Measurements from ENCODE around the gene TMEM245.

Gene TMEM245

GRCh38 chr9:109115931-109116526 is 3.7 kb downstream of the TMEM245 start:
- no peak overlapping the region for H3K23ac ChIP-seq (ENCODE audit: low read length in 2 of 2)

GRCh38 chr9:109114670-109115069 is 5.1 kb downstream of the TMEM245 start:
- WGBS, result 76% methylated on average over 3 of the region's 3 CpGs
- H3K27ac ChIP-seq (ENCODE audit: low read length, poor library complexity, severe bottlenecking), result peak overlapping the region; percentile 74

More at GRCh38 chr9:109115931-109116526, 3.7 kb downstream of the TMEM245 start:
- no peak overlapping the region for H3K9ac ChIP-seq (ENCODE audit: low read length)
- no peak overlapping the region for H4K8ac ChIP-seq (ENCODE audit: low read length)
- no peak overlapping the region for H3K27ac ChIP-seq (ENCODE audit: low read length, poor library complexity, severe bottlenecking)
- H2AFZ ChIP-seq (ENCODE audit: low read depth, low read length), result no peak overlapping the region
- WGBS, result 97% methylated on average over 2 of the region's 3 CpGs
- H3K18ac ChIP-seq (ENCODE audit: low read depth in 1 of 2, low read length in 2 of 2), result no peak overlapping the region
- H3K4ac ChIP-seq (ENCODE audit: low read depth in 1 of 2, low read length in 2 of 2), result no peak overlapping the region
- H3K36me3 ChIP-seq (ENCODE audit: control insufficient read depth in 1 of 2, insufficient read depth in 2 of 2, low read depth in 1 of 2, low read length in 2 of 2), result no peaks in the 10 kb centered on the region
- DNase-seq, result no peak
- no peak overlapping the region for H2BK120ac ChIP-seq (ENCODE audit: low read depth, low read length)
- no peak overlapping the region for H2BK12ac ChIP-seq (ENCODE audit: low read length in 2 of 2)
- peaks cover 8% of the 10 kb centered on the region for H3K4me1 ChIP-seq (ENCODE audit: control insufficient read depth, insufficient read depth, low read depth, low read length)
- H2BK5ac ChIP-seq (ENCODE audit: low read depth, low read length, poor library complexity, severe bottlenecking), result no peak overlapping the region
- H3K14ac ChIP-seq (ENCODE audit: low read length in 2 of 2), result no peak overlapping the region
- H3K4me3 ChIP-seq (ENCODE audit: insufficient read depth in 1 of 2, low read depth in 1 of 2, low read length in 2 of 2), result no peak overlapping the region
- no peak overlapping the region for H2AK5ac ChIP-seq (ENCODE audit: low read length, severe bottlenecking)
- H3K9me3 ChIP-seq (ENCODE audit: control insufficient read depth, low read length), result no peaks in the 10 kb centered on the region
- H3K79me1 ChIP-seq (replicated peaks; ENCODE audit: low read length, poor library complexity, severe bottlenecking), result no peaks in the 10 kb centered on the region
- H2BK15ac ChIP-seq (ENCODE audit: low read depth, poor library complexity, severe bottlenecking), result no peak overlapping the region
- no peak overlapping the region for H3K4me2 ChIP-seq (ENCODE audit: low read length, poor library complexity, severe bottlenecking)
- no peak overlapping the region for H4K91ac ChIP-seq (ENCODE audit: low read length)
- no peaks in the 10 kb centered on the region for H3K27me3 ChIP-seq (ENCODE audit: control insufficient read depth in 1 of 2, insufficient read depth in 1 of 2, low read length in 2 of 2)

GRCh38 chr9:109113892-109114609 is 5.7 kb downstream of the TMEM245 start:
- Histone ChIP-seq H2BK120ac (ENCODE audit: low read depth, low read length) (no peak overlapping the region), H3K27me3 (ENCODE audit: control insufficient read depth in 1 of 2, insufficient read depth in 1 of 2, low read length in 2 of 2) (no peaks in the 10 kb centered on the region), H3K23ac (ENCODE audit: low read length in 2 of 2) (no peak overlapping the region), H2AFZ (ENCODE audit: low read depth, low read length) (no peak overlapping the region), H3K14ac (ENCODE audit: low read length in 2 of 2) (no peak overlapping the region), H3K18ac (ENCODE audit: low read depth in 1 of 2, low read length in 2 of 2) (no peak overlapping the region), H3K27ac (ENCODE audit: low read length, poor library complexity, severe bottlenecking) (peak overlapping the region; percentile 74), H4K8ac (ENCODE audit: low read length) (no peak overlapping the region), H3K4ac (ENCODE audit: low read depth in 1 of 2, low read length in 2 of 2) (no peak overlapping the region), H3K4me1 (ENCODE audit: control insufficient read depth, insufficient read depth, low read depth, low read length) (peaks cover 8% of the 10 kb centered on the region), H3K36me3 (ENCODE audit: control insufficient read depth in 1 of 2, insufficient read depth in 2 of 2, low read depth in 1 of 2, low read length in 2 of 2) (no peaks in the 10 kb centered on the region), H3K4me3 (ENCODE audit: insufficient read depth in 1 of 2, low read depth in 1 of 2, low read length in 2 of 2) (no peak overlapping the region), H3K9me3 (ENCODE audit: control insufficient read depth, low read length) (no peaks in the 10 kb centered on the region), H4K91ac (ENCODE audit: low read length) (no peak overlapping the region), H2AK5ac (ENCODE audit: low read length, severe bottlenecking) (peak overlapping the region; percentile 6), H2BK12ac (ENCODE audit: low read length in 2 of 2) (no peak overlapping the region), H3K9ac (ENCODE audit: low read length) (peak overlapping the region; percentile 14), H2BK5ac (ENCODE audit: low read depth, low read length, poor library complexity, severe bottlenecking) (no peak overlapping the region), H2BK15ac (ENCODE audit: low read depth, poor library complexity, severe bottlenecking) (no peak overlapping the region), H3K79me1 (replicated peaks; ENCODE audit: low read length, poor library complexity, severe bottlenecking) (no peaks in the 10 kb centered on the region), H3K4me2 (ENCODE audit: low read length, poor library complexity, severe bottlenecking) (no peak overlapping the region)
- DNase-seq, result peak; percentile 14
- 88% methylated on average over 12 of the region's 12 CpGs for WGBS

More at GRCh38 chr9:109114670-109115069, 5.1 kb downstream of the TMEM245 start:
- Histone ChIP-seq H3K14ac (ENCODE audit: low read length in 2 of 2) (no peak overlapping the region), H2AFZ (ENCODE audit: low read depth, low read length) (no peak overlapping the region), H3K4ac (ENCODE audit: low read depth in 1 of 2, low read length in 2 of 2) (no peak overlapping the region), H4K91ac (ENCODE audit: low read length) (no peak overlapping the region), H4K8ac (ENCODE audit: low read length) (no peak overlapping the region), H3K4me2 (ENCODE audit: low read length, poor library complexity, severe bottlenecking) (peak overlapping the region; percentile 23), H3K23ac (ENCODE audit: low read length in 2 of 2) (no peak overlapping the region), H3K9ac (ENCODE audit: low read length) (peak overlapping the region; percentile 14), H3K18ac (ENCODE audit: low read depth in 1 of 2, low read length in 2 of 2) (no peak overlapping the region), H2BK5ac (ENCODE audit: low read depth, low read length, poor library complexity, severe bottlenecking) (no peak overlapping the region), H3K9me3 (ENCODE audit: control insufficient read depth, low read length) (no peaks in the 10 kb centered on the region), H3K36me3 (ENCODE audit: control insufficient read depth in 1 of 2, insufficient read depth in 2 of 2, low read depth in 1 of 2, low read length in 2 of 2) (no peaks in the 10 kb centered on the region), H3K27me3 (ENCODE audit: control insufficient read depth in 1 of 2, insufficient read depth in 1 of 2, low read length in 2 of 2) (no peaks in the 10 kb centered on the region), H2BK120ac (ENCODE audit: low read depth, low read length) (peak overlapping the region; percentile 5), H3K4me1 (ENCODE audit: control insufficient read depth, insufficient read depth, low read depth, low read length) (peaks cover 8% of the 10 kb centered on the region), H3K79me1 (replicated peaks; ENCODE audit: low read length, poor library complexity, severe bottlenecking) (no peaks in the 10 kb centered on the region), H3K4me3 (ENCODE audit: insufficient read depth in 1 of 2, low read depth in 1 of 2, low read length in 2 of 2) (no peak overlapping the region), H2AK5ac (ENCODE audit: low read length, severe bottlenecking) (no peak overlapping the region), H2BK15ac (ENCODE audit: low read depth, poor library complexity, severe bottlenecking) (no peak overlapping the region), H2BK12ac (ENCODE audit: low read length in 2 of 2) (no peak overlapping the region)
- DNase-seq, result peak; percentile 47

- Histone ChIP-seq H2AK5ac (ENCODE audit: low read length, severe bottlenecking) (no peak overlapping the region), H3K4ac (ENCODE audit: low read depth in 1 of 2, low read length in 2 of 2) (no peak overlapping the region), H3K4me3 (ENCODE audit: insufficient read depth in 1 of 2, low read depth in 1 of 2, low read length in 2 of 2) (no peak overlapping the region), H3K9me3 (ENCODE audit: control insufficient read depth, low read length) (no peaks in the 10 kb centered on the region), H3K4me2 (ENCODE audit: low read length, poor library complexity, severe bottlenecking) (no peak overlapping the region), H2BK15ac (ENCODE audit: low read depth, poor library complexity, severe bottlenecking) (no peak overlapping the region), H2BK5ac (ENCODE audit: low read depth, low read length, poor library complexity, severe bottlenecking) (no peak overlapping the region), H2AFZ (ENCODE audit: low read depth, low read length) (no peak overlapping the region), H3K27ac (ENCODE audit: low read length, poor library complexity, severe bottlenecking) (no peak overlapping the region), H3K4me1 (ENCODE audit: control insufficient read depth, insufficient read depth, low read depth, low read length) (peaks cover 6% of the 10 kb centered on the region), H3K27me3 (ENCODE audit: control insufficient read depth in 1 of 2, insufficient read depth in 1 of 2, low read length in 2 of 2) (no peaks in the 10 kb centered on the region), H2BK120ac (ENCODE audit: low read depth, low read length) (no peak overlapping the region), H2BK12ac (ENCODE audit: low read length in 2 of 2) (no peak overlapping the region), H4K8ac (ENCODE audit: low read length) (no peak overlapping the region), H3K36me3 (ENCODE audit: control insufficient read depth in 1 of 2, insufficient read depth in 2 of 2, low read depth in 1 of 2, low read length in 2 of 2) (no peaks in the 10 kb centered on the region), H4K91ac (ENCODE audit: low read length) (no peak overlapping the region), H3K18ac (ENCODE audit: low read depth in 1 of 2, low read length in 2 of 2) (no peak overlapping the region), H3K79me1 (replicated peaks; ENCODE audit: low read length, poor library complexity, severe bottlenecking) (no peaks in the 10 kb centered on the region), H3K23ac (ENCODE audit: low read length in 2 of 2) (no peak overlapping the region), H3K14ac (ENCODE audit: low read length in 2 of 2) (no peak overlapping the region), H3K9ac (ENCODE audit: low read length) (no peak overlapping the region)
- no peak for DNase-seq
- WGBS, result 82% methylated on average over 2 of the region's 3 CpGs
These were observed 6.5 kb downstream of the TMEM245 start for GRCh38 chr9:109113254-109113653.

Data from mesenchymal stem cell (in vitro differentiated cells and primary cell).